HG02981 (cell line): ENCODE measurements around the gene PM20D1.

Experiments
- ATAC-seq: cut with Tn5 transposase; IDR thresholded peaks from one replicate; pipeline ENCODE4 v1.9.1; 2021; ENCODE audit warnings: mild to moderate bottlenecking, moderate library complexity; ENCODE audit not compliant: unreplicated experiment

The PM20D1 gene

DNA sequence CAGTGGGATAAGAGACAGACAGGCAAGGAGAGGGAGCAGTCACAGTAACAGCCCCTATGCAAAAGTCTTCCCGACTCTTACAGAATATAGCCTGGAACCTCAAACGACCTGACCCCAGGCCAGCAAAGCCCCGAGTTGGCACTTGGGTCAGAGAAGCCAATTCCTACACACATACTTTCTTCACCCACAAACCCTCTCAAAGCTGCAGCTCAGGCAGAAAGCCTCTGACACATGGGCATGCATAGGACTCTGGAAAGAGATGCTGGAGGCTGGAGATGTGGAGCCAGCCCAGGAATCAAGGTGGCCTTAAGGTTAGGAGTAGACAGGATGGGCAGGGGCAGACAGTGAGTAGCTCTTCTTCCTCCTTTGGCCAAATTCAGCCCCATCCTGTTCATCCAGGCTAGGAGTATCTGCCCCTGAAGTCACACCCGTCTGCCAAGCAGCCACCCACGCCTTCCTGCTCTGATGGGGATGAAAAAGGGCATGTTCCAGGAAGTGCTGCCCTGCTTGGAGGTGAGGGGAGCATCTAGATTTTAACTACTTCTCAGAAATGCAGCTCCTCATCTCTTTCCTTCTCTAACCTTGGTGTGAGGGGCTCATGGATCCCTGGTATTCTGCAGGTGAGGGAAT, 44.7 kb downstream of the PM20D1 start:
- ATAC-seq = no peak

DNA sequence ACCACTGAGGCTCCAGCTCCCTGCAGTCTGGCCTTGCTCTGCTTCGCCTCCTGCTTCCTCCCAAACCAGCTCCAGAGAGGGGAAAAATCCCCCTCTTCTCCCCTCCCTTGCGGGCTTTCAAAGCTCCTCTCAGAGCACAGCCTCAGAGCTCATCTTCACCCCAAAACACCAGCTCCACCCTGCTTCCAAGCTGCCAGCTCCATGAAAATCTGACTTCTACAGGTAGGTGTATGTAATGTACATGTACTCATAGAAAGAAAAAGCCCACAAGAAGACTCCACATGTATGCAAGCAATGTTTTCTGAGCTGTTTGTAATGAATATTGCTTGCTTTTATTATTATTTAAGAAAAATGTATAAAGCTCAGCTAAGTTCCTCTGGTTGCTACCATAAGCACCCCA, 45.3 kb downstream of the PM20D1 start:
- no peak for ATAC-seq

DNA sequence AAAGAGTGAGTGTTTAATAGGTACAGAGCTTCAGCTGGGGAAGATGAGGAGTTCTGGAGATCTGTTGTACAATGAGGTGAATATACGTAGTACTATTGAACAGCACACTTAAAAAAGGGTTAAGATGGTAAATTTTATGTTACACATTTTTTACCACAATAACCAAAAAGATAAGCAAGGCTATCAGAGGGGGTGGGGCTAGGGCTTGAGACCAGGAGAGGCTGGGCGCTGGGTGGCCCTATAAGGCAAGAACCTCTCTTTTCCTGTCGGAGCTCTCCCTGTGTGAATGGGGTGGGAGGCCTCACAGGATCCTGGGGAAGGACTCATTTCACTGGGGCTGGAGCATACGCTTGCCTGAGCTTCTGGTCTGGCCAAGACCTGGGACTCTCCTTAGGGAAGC, 45.9 kb downstream of the PM20D1 start:
- no peak for ATAC-seq

DNA sequence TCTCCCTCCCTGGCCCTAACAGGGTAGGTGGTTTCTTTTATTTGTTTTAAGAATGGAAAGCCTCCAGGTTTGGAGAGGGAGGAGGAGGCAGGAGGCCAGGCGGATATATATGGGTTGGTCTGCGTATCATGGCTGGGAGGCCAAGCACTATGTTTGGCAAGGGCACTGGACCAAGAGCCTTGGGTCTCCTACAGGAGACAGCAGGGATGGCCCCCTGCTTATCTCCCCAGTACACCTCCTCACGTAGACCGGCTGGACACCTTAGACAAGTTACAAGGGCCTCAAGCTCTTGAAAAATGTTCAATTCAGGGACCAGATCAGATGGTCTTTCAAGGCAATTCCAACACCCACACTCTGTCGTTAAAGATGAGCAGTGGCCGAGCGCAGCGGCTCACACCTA, 47.9 kb downstream of the PM20D1 start:
- no peak for ATAC-seq

DNA sequence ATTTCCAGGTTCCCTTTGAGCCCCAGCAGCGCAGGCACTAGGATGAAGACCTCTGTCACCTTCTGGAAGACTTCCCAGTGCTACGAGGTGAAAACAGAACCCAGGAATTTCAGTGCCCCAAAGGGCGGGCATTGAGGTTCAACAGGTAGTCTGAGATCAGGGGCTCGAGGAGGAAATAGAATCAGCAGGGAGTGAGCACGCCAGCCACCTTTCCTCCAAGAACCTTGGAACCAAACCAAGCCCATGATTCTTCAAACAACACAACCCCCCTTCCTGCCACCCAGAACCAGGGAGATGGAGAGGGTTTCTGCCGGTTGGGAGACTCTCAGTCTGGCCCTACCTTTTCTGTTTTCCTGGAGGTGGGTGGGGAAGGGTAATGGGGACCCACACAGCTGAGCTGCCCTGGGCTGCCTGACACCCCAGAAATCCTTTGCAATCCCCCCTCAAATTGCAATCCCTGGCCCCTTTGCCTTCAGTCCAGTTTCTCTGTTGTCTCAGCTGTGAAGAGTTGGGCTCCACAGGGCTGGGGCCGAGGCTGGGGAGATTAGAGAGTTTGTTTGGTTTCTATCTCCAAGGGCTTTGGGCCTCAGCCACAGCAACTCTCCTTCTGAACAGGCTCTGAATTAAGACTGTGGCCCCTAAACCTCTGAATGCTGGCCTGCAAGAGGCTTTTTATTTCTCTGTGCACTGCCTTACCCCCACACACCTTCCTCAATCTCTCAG, 48.8 kb downstream of the PM20D1 start:
- no peak for ATAC-seq

DNA sequence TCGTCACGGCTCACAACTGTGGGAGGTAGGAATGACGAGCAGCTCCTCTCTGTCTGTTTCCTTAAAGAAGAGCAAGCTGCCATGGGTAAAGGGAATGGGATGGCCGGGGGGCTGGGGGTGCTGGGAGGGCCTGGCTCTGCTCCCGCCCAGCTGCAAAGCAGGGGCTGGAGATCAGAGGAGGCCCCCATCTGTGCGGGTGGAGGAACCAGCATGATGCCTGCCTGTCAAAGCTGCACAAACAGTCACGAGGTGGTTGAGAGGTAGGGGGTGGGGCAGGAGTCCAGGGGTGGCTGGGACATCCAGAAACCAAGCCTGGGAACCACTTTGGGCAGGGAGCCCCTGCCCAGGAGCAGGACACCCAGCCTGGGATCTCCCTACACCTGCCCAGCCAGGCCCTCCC, 49.5 kb downstream of the PM20D1 start:
- no peak for ATAC-seq

DNA sequence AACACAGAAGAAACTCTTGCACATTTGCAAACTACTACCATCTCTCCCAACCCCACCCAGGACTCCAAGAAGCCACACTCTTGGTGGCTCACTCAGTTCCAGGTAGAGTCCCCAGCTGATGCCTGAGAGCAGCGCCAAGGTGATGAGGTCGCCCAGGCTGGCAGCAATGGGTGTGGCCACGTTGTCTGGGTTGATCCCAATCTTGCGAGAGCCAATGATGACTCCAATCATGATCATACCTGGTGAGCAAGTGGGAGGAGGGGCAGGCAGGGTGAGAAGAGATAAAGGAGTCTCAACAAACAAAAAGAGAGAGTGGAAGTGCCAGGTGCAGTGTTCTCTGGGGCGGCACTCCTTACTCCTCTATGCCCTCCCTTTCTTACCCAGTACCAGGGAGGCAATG, 51.4 kb downstream of the PM20D1 start:
- ATAC-seq = no peak

DNA sequence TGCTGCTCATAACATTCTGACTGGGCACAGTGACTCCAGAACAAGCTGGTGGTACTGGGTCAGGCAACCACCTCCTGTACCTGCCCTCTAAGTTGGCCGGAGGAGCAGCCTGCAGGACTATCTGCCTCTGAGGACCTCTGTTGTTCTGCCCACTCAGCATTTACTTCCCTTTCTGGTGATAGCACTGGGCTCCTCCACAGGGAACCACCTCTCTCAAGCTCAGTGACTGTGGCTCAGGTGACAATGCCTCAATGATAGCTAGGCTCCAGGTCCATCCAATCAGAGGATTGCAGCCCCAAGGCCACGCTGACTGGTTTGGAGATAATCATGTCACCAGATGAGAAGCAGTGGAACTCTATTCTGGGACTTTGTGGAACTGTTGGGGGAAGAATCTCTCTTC, 52.8 kb downstream of the PM20D1 start:
- ATAC-seq = no peak

DNA sequence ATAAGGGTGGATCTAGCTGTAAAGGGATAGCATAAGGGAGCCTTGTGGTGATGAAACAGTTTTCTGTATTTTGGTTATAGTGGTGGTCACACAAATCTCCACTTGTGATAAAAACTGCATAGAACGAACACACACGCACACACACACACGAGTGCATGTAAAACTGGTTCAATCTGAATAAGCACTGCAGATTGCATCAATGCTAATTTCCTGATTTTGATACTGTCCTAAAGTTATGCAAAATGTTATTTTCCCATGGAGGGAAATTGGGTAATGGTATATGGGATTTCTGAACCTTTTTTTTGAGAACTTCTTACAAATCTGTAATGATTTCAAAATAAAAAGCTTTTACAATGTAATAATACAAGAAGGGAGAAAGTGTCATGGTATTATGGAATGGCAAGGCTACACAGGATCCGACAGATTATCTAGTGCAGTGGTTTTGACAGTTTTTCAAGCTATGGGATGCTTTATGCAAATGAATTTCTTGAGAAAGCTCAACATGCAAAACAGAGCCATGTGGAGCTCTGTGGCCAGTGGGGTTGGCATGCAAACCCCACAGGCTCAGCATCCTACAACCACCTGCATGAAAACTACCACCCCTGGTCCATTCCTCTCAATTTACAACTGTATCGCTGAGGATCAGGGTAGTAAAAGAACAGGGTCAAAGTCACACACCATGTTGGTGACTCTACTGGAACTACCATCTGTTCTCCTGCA, 55.8 kb downstream of the PM20D1 start:
- no peak for ATAC-seq

DNA sequence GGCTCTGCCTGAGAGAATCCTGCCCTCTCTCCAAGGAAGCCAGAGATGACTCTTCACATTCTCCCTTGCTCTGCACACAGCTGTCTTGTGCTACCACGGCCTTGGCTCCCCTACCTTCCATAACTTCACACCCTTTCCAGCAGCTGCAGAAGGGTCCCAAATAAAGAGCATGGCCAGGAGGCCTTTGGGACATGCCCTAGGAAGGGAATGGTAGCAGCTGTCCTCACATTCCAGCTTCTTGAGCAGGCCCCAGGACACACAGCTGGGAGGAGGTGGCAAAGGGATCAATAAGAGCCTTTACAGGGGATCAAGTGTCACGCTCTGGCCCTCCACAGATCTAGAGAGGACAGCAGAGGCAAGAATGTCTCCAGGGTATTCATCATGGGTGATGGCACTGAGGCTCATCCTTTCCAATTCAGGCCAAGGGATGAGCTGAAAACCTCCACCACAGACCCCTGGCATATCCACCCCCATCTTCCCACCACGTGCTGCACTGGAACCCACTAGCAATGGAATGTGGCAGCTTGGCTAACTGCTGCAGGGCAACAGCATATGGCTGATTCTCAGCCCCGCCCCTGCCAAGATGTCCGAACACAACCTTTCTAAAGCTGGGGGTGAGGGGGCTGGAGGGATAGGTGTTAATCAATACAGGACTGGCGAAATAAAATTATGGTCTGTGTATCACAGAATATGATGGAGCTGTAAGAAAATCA, 56.8 kb downstream of the PM20D1 start:
- ATAC-seq = no peak

DNA sequence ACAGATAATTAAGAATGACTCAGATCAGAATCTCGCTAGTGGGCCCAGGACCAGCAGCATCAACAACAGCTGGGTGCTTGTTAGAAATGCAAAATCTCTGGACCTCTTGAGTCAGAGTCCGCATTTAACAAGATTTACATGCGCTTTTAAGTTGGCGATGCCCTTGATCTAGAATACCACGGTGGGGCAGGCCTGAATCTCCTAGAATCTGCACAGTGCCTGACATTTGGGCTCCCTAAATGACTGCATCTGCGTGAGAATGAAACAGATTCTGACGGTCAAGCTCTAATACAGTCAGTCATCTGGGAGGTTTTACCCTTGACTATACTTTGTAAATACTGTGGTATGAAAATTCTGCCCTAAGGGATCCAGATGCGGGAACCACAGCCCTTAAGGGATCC, 57.5 kb downstream of the PM20D1 start:
- ATAC-seq = no peak

DNA sequence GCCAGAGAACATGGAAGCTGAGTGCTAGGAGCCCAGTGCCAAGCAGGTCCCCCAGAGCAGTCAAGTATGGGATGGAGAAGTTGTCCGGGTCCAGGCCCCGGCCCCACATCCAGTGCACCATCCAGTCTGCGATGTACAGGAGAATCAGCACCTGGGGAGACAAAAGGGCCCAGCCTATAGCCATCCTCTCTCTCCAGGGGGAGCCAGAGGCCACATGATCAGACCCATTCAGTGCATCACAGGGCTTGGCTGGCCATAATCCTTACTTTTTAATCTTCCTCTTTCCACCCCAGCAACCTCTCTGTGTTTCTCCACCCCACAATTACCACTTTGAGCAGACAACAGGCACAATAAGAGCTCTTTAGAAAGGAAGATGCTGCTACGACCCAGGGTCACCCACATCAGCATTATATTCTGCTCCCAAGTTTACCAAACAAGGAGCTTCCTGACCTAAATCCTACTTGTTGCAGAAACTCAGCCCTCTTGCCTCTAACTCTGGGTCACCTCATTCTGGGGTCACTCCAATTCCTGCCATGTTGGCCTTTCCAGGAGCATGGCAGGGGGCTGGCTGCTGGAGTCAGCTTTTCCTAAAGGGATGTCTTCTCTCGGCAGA, 58.3 kb downstream of the PM20D1 start:
- ATAC-seq = peak; percentile 59

DNA sequence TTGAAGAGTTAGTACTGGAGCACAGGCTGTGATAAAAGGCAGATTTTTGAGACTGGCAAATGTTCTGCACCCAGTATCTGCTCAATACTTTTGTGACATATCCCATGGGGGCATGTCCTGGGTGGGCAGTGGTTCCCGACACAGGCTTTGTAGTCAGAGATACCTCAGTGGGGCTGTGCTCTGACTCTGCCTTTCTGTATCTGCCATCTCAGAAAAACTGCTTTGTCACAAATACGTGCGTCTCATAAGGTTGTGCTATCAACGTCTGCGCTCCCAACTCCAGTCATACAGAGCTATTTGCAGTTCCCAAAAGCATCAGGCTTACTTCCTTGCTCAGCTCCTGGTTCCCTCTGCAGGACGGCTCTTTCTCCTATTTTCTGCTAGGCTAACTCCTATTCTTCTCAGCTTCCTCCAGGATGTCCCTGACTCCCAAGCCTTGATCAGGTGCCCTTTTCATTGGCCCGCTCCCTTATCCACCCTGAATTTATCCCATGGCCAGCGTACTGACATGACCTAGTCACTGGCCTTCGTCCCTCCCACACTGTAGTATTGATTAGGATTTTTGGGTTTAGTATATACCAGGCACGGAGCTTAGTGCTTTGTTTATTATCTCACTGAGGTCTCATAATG, 62.5 kb downstream of the PM20D1 start:
- no peak for ATAC-seq

DNA sequence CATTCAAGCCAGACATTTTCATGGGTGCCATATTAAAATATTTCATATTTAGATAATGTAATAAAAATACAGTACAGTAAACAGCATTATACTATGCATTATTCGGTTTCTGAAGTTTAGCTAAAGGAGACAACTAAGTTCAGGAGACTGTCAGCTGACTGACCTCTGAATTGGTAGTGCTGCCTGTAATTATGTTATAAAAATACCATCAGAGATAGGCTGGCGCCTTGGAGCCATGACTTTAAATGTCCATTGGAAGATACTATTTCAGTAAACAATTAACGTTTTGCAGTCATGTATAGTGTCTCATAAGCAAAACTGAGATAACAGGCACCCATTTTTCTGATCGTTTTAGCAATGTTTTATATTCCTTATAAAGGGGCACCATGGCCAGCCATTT, 63.3 kb downstream of the PM20D1 start:
- no peak for ATAC-seq

DNA sequence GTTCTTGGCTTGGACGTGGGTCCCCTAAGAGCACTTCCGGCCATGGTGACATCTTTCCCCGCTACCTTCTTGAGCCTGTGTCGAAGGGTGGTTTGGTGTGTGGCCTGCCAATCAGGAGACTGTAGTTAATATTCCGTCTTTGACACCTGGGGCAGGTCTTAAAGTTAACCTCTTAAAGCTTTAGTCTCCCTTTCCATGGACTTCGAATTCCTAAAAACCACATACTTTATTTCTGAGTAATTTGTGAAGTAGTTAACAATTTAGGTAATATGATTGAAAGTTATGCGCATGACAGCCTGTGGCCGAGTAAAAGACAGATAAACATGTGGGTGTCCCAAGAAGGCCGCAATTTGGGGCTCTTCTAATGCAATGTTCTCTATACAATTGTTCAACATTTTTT, 64.5 kb downstream of the PM20D1 start:
- ATAC-seq = no peak

DNA sequence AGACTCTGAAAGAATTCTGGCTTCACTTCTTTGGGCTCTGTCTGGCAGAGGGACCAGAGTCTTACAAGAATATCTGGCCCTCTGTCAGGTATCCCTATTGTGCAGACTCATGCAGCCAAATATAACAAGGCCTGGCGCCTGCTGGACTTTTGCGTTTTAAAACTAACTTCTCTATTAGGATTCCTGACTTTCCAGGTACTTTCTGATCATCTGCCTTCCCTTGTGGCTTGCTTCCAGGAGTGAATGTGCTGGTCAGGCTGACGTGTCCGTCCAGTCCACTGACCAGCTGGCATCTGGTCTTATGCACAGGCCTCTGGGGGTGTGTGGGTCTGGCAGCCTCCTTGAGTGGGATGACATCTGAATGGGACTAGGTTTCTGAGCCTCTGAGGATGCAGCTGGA, 66.0 kb downstream of the PM20D1 start:
- ATAC-seq = no peak

DNA sequence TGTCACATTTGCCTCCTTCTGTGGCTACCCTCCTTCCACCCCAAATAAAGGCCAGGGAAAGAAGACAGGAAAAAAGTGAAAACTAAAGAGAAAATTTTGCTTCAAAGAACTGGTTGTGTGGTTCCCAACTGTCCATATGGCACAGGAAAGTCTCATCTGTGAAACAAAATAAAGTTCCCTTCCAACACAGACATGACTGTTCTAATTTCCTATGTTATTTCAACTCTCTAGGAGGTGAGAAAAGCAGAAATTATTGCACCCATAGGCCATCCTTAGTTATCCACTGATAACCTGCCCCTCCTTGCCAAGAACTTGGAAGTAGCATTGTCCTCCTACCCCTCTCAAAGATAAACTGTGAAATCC, 66.5 kb downstream of the PM20D1 start:
- no peak for ATAC-seq

DNA sequence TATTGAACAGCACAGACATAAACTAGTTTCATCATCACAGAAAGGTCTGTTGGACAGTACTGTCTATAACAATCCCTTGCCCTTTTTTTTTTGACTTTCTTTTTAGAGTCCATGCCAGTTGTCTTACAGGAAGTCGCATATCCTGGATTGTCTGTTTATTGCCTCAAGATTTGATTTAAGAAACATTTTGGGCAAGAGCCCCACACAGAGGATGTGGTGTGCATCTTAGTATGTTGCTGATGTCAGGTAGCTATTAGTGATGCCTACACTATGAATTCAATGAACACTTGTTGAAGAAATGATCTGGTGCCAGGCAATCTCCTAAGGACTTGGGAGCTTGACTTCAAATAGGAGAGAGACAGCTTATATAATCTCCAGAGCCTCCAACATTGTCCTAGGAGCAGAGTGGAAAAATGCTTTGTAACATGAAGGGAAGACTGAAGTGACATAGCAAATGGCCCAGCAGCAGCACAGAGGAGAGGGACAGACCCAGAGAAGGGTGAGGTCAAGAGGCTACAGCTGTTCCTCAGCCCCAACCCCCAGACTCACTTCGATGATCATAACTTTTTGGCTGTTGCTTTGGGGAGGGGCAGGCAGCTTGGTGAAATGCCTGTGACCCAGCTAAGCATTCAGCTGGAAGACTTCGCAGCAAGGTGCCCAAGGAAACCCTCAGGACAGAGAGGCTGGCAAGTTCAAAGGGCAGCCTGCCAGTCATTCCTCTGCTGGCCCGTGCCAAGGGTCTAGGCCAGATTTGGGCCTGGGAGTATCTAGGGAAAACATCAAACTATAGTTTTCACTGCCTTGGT, 67.1 kb downstream of the PM20D1 start:
- ATAC-seq = no peak

DNA sequence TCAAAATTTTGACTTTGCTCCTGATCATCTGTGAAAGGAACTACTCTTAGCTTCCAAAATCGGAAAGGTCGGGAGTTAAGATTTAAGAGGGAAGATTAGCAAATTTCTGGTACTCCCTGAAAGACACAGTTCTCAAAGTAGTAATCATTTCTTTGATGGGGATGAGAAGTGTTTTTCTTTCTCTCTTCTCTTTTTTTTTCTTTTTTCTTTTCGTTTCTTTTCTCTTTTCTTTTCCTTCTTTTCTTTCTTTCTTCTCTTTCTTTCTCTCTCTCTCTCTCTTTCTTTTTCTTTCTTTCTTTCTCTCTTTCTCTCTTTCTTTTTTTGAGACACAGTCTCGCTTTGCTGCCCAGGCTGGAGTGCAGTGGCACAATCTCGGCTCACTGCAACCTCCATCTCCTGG, 69.6 kb downstream of the PM20D1 start:
- no peak for ATAC-seq
